ENCODE data around the gene ZBTB18.
A peak's percentile ranks its signal among the peaks of the same experiment; 100 is the strongest.

Gene ZBTB18

GRCh38 chr1:244064621-244065020 is 13.5 kb downstream of the ZBTB18 start:
- DNase-seq = no peak

- DNase-seq = no peak
Observed at GRCh38 chr1:244065063-244065793, 14.1 kb downstream of the ZBTB18 start.

- DNase-seq = no peak
Observed at GRCh38 chr1:244065960-244066388, 14.9 kb downstream of the ZBTB18 start.

- DNase-seq = no peak
Observed at GRCh38 chr1:244066954-244067716, 16.1 kb downstream of the ZBTB18 start.

- DNase-seq = no peak
Observed at GRCh38 chr1:244067893-244068292, 16.8 kb downstream of the ZBTB18 start.

- no peak for DNase-seq
Observed at GRCh38 chr1:244068567-244068966, 17.5 kb downstream of the ZBTB18 start.

GRCh38 chr1:244069326-244069898 is 18.3 kb downstream of the ZBTB18 start:
- DNase-seq = no peak

- DNase-seq = peak; percentile 49
Observed at GRCh38 chr1:244074559-244075171, 23.6 kb downstream of the ZBTB18 start.

GRCh38 chr1:244075247-244075722 is 24.2 kb downstream of the ZBTB18 start:
- no peak for DNase-seq

GRCh38 chr1:244076740-244077139 is 25.7 kb downstream of the ZBTB18 start:
- no peak for DNase-seq

GRCh38 chr1:244077473-244078220 is 26.6 kb downstream of the ZBTB18 start:
- DNase-seq = no peak

GRCh38 chr1:244080343-244080929 is 29.4 kb downstream of the ZBTB18 start:
- DNase-seq = no peak

GRCh38 chr1:244082969-244083368 is 31.9 kb downstream of the ZBTB18 start:
- DNase-seq = no peak

GRCh38 chr1:244083383-244083943 is 32.4 kb downstream of the ZBTB18 start:
- DNase-seq = no peak

GRCh38 chr1:244084763-244085162 is 33.7 kb downstream of the ZBTB18 start:
- DNase-seq = no peak

- no peak for DNase-seq
Observed at GRCh38 chr1:244085891-244086290, 34.8 kb downstream of the ZBTB18 start.

- DNase-seq = no peak
Observed at GRCh38 chr1:244087021-244087560, 36.0 kb downstream of the ZBTB18 start.

GRCh38 chr1:244087611-244088010 is 36.5 kb downstream of the ZBTB18 start:
- DNase-seq = no peak

- DNase-seq = no peak
Observed at GRCh38 chr1:244088161-244088560, 37.1 kb downstream of the ZBTB18 start.

- no peak for DNase-seq
Observed at GRCh38 chr1:244089561-244089960, 38.5 kb downstream of the ZBTB18 start.

GRCh38 chr1:244090645-244091044 is 39.6 kb downstream of the ZBTB18 start:
- no peak for DNase-seq

All from stimulated activated naive CD4-positive, alpha-beta T cell treated with Interleukin-2 at 50 U/mL for 16 hours (primary cell).